K562 (cell line): ENCODE data around the gene LRP1-AS. TPM values are rescaled to one million over a fixed set of nuclear protein-coding genes. Genes with fewer than 3 reads are reported as not detected.

Source experiments
- ATAC-seq: fragments of 200-7000 bp; cut with Tn5 transposase; 3 replicates; pipeline ENCODE4 v1.9.1; 2020; ENCODE audit warnings: moderate library complexity
- BruUV-seq: library from RNA; stranded (reverse); fragments of 400-500 nt; replicated peaks from 2 replicates; lab custom pipeline; 2021; lab: Mats Ljungman, UMichigan
- CTCF ChIA-PET: fragments of 300-600 bp; formaldehyde crosslinking; extraction: SDS; loops from one replicate; lab custom pipeline; 2021; ENCODE audit warnings: low intra/inter-chr PET ratio; lab: Yijun Ruan, JAX
- POLR2A ChIA-PET: fragments of 300-600, 350-650 bp; sonication (Branson Sonifier 250); formaldehyde crosslinking; extraction: SDS; loops from one replicate; lab custom pipeline; 2021; ENCODE audit warnings: antibody characterized with exemption, inconsistent platforms; lab: Yijun Ruan, JAX
- DNase-seq, 4 experiments: peaks; one replicate each; pipeline versions ENCODE4 v3.0.0 to v3.0.0-alpha.2; 2011 to 2018; ENCODE audit warnings: low spot score in 3 of 4, mixed read lengths in 3 of 4; ENCODE audit errors: extremely low read depth in 1 of 4
- FAIRE-seq: peaks from 2 replicates; lab custom pipeline; 2011; peaks lifted over from hg19 to GRCh38; lab: Jason Lieb, UNC
- H2AFZ ChIP-seq: 2 replicates; pipeline ENCODE4 v1.6.0; 2011; ENCODE audit warnings: low read depth, low read length, control low read depth, inconsistent platforms
- H3K27ac ChIP-seq: fragments of 200-600 bp; 3 replicates; pipeline ENCODE4 v1.8.0; 2011; ENCODE audit warnings: low read depth, mild to moderate bottlenecking, control low read depth, inconsistent platforms, low read length, moderate library complexity, mixed read lengths; ENCODE audit errors: extremely low read depth
- H3K27me3 ChIP-seq, 2 experiments: fragments of 300-600 bp in 1 of 2; 2 replicates in 1 of 2; 3 replicates in 1 of 2; pipeline versions ENCODE4 v1.6.0 to v1.8.0; 2011; ENCODE audit warnings: inconsistent platforms in 2 of 2, low read length in 2 of 2, mild to moderate bottlenecking in 1 of 2, mixed read lengths in 1 of 2, moderate library complexity in 1 of 2; ENCODE audit not compliant: control insufficient read depth in 2 of 2, insufficient read depth in 2 of 2
- H3K36me3 ChIP-seq: fragments of 300-600 bp; 3 replicates; pipeline ENCODE4 v1.8.0; 2011; ENCODE audit warnings: mild to moderate bottlenecking, low read length, inconsistent platforms; ENCODE audit not compliant: control insufficient read depth, insufficient read depth
- H3K4me1 ChIP-seq, 2 experiments: fragments of 200-600 bp in 1 of 2; replicated peaks in 1 of 2; 2 replicates in 1 of 2; 3 replicates in 1 of 2; pipeline versions ENCODE4 v1.5.1 to v1.8.0; 2011; ENCODE audit warnings: inconsistent platforms in 2 of 2, low read length in 2 of 2, mild to moderate bottlenecking in 1 of 2, mixed read lengths in 1 of 2, moderate library complexity in 1 of 2; ENCODE audit not compliant: control insufficient read depth in 2 of 2, insufficient read depth in 2 of 2
- H3K4me2 ChIP-seq: 2 replicates; pipeline ENCODE4 v1.6.1; 2011; ENCODE audit warnings: low read length, control low read depth, inconsistent platforms, mixed read lengths; ENCODE audit not compliant: insufficient read depth
- H3K4me3 ChIP-seq: fragments of 200-600 bp; sonication (generic), shearing (Covaris generic); 2 replicates; pipeline ENCODE4 v1.5.1; 2016; ENCODE audit warnings: control low read depth, inconsistent platforms
- H3K79me2 ChIP-seq: fragments of 200-600 bp; 3 replicates; pipeline ENCODE4 v1.8.0; 2011; ENCODE audit warnings: low read length, inconsistent platforms; ENCODE audit not compliant: control insufficient read depth, insufficient read depth
- H3K9ac ChIP-seq, 2 experiments: 2 replicates each; pipeline versions ENCODE4 v1.6.0 to v1.6.1; 2011; ENCODE audit warnings: low read depth in 2 of 2, low read length in 2 of 2, control low read depth in 1 of 2, inconsistent platforms in 1 of 2, mild to moderate bottlenecking in 1 of 2, mixed read lengths in 1 of 2; ENCODE audit not compliant: insufficient read depth in 1 of 2
- H3K9me1 ChIP-seq: one replicate; pipeline ENCODE4 v1.6.0; 2011; ENCODE audit warnings: inconsistent platforms, mild to moderate bottlenecking, low read length, moderate library complexity; ENCODE audit not compliant: control insufficient read depth, insufficient read depth
- H3K9me3 ChIP-seq: replicated peaks from 2 replicates; pipeline ENCODE4 v1.5.1; 2011; ENCODE audit warnings: low read depth, low read length, inconsistent platforms; ENCODE audit not compliant: control insufficient read depth, insufficient read depth
- H4K20me1 ChIP-seq: replicated peaks from 2 replicates; pipeline ENCODE4 v1.6.1; 2011; ENCODE audit warnings: low read length, inconsistent platforms, mixed read lengths; ENCODE audit not compliant: control insufficient read depth, insufficient read depth
- CREB3 ChIP-seq: fragments of 450-650 bp; conservative IDR thresholded peaks from 2 replicates; pipeline ENCODE4 v1.6.1; 2016; ENCODE audit warnings: missing genetic modification characterization, low read depth, mild to moderate bottlenecking, missing compliant biosample characterization, moderate library complexity
- ESRRA ChIP-seq: fragments of 450-650 bp; IDR thresholded peaks from 2 replicates; pipeline ENCODE4 v1.6.1; 2014; ENCODE audit warnings: low read depth, mild to moderate bottlenecking, moderate library complexity, borderline replicate concordance
- FOXM1 ChIP-seq, 2 experiments: fragments of 450-650 bp in 1 of 2; sonication (generic) in 1 of 2; formaldehyde crosslinking in 1 of 2; IDR thresholded peaks; 2 replicates each; pipeline versions ENCODE4 v1.6.1 to v1.9.0; 2017 to 2022; ENCODE audit warnings: low read depth in 2 of 2, mild to moderate bottlenecking in 2 of 2, missing genetic modification reagents in 1 of 2, moderate library complexity in 1 of 2
- JUN ChIP-seq, 2 experiments: sonication (generic) in 1 of 2; formaldehyde crosslinking in 1 of 2; IDR thresholded peaks; 2 replicates each; pipeline versions ENCODE4 v1.6.1 to v1.8.0; 2012 to 2022; ENCODE audit warnings: borderline replicate concordance in 2 of 2, mild to moderate bottlenecking in 2 of 2, improper control_type of control experiment in 1 of 2, low read depth in 1 of 2, low read length in 1 of 2, missing genetic modification reagents in 1 of 2
- MXI1 ChIP-seq: IDR thresholded peaks from 2 replicates; pipeline ENCODE4 v1.6.1; 2011; ENCODE audit warnings: low read depth, mild to moderate bottlenecking, improper control_type of control experiment, low read length
- SIX5 ChIP-seq, 2 experiments: IDR thresholded peaks; 2 replicates each; pipeline ENCODE4 v1.6.1; 2011; ENCODE audit warnings: low read length in 2 of 2, borderline replicate concordance in 1 of 2, low read depth in 1 of 2, mild to moderate bottlenecking in 1 of 2, moderate library complexity in 1 of 2; ENCODE audit not compliant: insufficient read depth in 1 of 2
- TCF15 ChIP-seq: fragments of 250-450 bp; sonication (Bioruptor Pico); IDR thresholded peaks from 2 replicates; pipeline ENCODE4 v1.8.0; 2022; ENCODE audit warnings: moderate library complexity, mild to moderate bottlenecking, inconsistent platforms
- ZNF133 ChIP-seq: fragments of 250-450 bp; sonication (Bioruptor Pico); IDR thresholded peaks from 2 replicates; pipeline ENCODE4 v1.4.0; 2020; ENCODE audit warnings: mild to moderate bottlenecking
- ZSCAN32 ChIP-seq: fragments of 450-650 bp; formaldehyde crosslinking; IDR thresholded peaks from 2 replicates; pipeline ENCODE4 v1.4.0; 2020; ENCODE audit warnings: mild to moderate bottlenecking, moderate library complexity
- WGBS: fragments of 100-300 bp; shearing (Covaris generic); methylation state at CpG from one replicate; pipeline ENCODE4 v1.1.6; 2016; ENCODE audit warnings: low coverage, mixed read lengths; ENCODE audit not compliant: insufficient coverage; ENCODE audit errors: missing lambda C conversion rate; 5-methylcytosine and 5-hydroxymethylcytosine counted together
- in situ Hi-C: fragments of 300-500 bp; cut with MboI; formaldehyde crosslinking; loops from 4 replicates; pipeline ENCODE4 v1.15.0; 2018; ENCODE audit warnings: inconsistent platforms, mixed read lengths
- intact Hi-C: fragments of 100-400 bp; cut with micrococcal nuclease; formaldehyde crosslinking; loops from 2 replicates; pipeline ENCODE4 v1.14.2; 2022
- polyA plus RNA-seq, 8 experiments: library from polyadenylated mRNA; depleted of rRNA in 4 of 8; stranded (reverse) in 5 of 8; unstranded in 3 of 8; fragments of >200 nt; fragmentation: Nextera tagmentation in 2 of 8; fragmentation: Illumina TruSeq in 1 of 8; extraction: Ambion mirVana in 2 of 8; extraction: Trizol in 1 of 8; gene quantifications; 2 replicates each; pipeline versions ENCODE4 v1.2.1 to v1.2.3, GENCODE V29; 2011 to 2014; ENCODE audit warnings: inconsistent platforms in 1 of 8, missing spikeins in 1 of 8
- total RNA-seq, 7 experiments: library from RNA; depleted of rRNA in 6 of 7; stranded (reverse); fragments of >200 nt in 6 of 7; fragmentation: Illumina TruSeq in 2 of 7; extraction: Trizol in 2 of 7; gene quantifications; 2 replicates each; pipeline versions ENCODE4 v1.2.1 to v1.2.3, GENCODE V29; 2011 to 2021; ENCODE audit warnings: low replicate concordance in 1 of 7
- TF ChIP-seq, protein P1 (sequence below): sonication (generic); formaldehyde crosslinking; IDR thresholded peaks from 2 replicates; pipeline ENCODE4 v1.8.1; 2023; ENCODE audit warnings: mild to moderate bottlenecking, missing genetic modification reagents
- TF ChIP-seq, protein P2 (sequence below), 3 experiments: IDR thresholded peaks in 2 of 3; conservative IDR thresholded peaks in 1 of 3; 2 replicates each; pipeline ENCODE4 v1.5.1; 2011 to 2012; ENCODE audit warnings: low read length in 3 of 3, mild to moderate bottlenecking in 3 of 3, control low read depth in 2 of 3, improper control_type of control experiment in 1 of 3, inconsistent platforms in 1 of 3, low read depth in 1 of 3, mixed read lengths in 1 of 3, moderate library complexity in 1 of 3; ENCODE audit not compliant: insufficient read depth in 2 of 3

The LRP1-AS gene
- total and polyA plus RNA-seq, 9 of the 15 experiments (the other 6 are each of a cell fraction or from before 2014, with no cell fraction given), result not detected

GRCh38 chr12:57112492-57113294 lies 34.7 kb downstream of the LRP1-AS start:
- Histone ChIP-seq H3K79me2 (peaks cover 12% of the 10 kb centered on the region; the same call in 2 of the 3 replicates), H2AFZ (peak overlapping the region; percentile 93), H3K9ac (peak overlapping the region; percentile 81 to 92; a peak in 3 of 4 replicates), H3K27ac (peak overlapping the region; percentile 91), H3K4me3 (peak overlapping the region; percentile 48), H3K36me3 (no peaks in the 10 kb centered on the region), H3K4me1 (peaks cover 33% of the 10 kb centered on the region in 2 experiments; a peak in 4 of 5 replicates), H3K4me2 (peak overlapping the region; percentile 97), H3K9me3 (no peaks in the 10 kb centered on the region), H3K9me1 (no peaks in the 10 kb centered on the region), H4K20me1 (no peaks in the 10 kb centered on the region; the same call in 1 of the 2 replicates), H3K27me3 (no peaks in the 10 kb centered on the region)
- ChIA-PET CTCF (interaction anchor here (1.0 to 3.4 kb wide), 6 partner anchors 25 to 125 kb away, joined by 3 to 73 read pairs (median 4); partner anchors contain the start of gene NEMP1), POLR2A (interaction anchor here (0.6 to 2.5 kb wide), 17 partner anchors 9 to 467 kb away, joined by 3 to 32 read pairs (median 4); partner anchors contain the start of gene NEMP1)
- ATAC-seq (no peak; the same call in 2 of the 3 replicates), DNase-seq (no peak), FAIRE-seq (no peak)
- intact Hi-C loops, result loop anchor here (1.0 to 5.0 kb wide), 4 partner anchors 43 to 270 kb away; no protein-coding TSS in a partner anchor
- no TSS peak for BruUV-seq
- WGBS, result 43% methylated on average over 9 of the region's 9 CpGs
- in situ Hi-C loops, result loop anchor here (5.0 kb wide), 2 partner anchors 45 to 105 kb away; partner anchors contain the start of gene ZBTB39
- TF ChIP-seq SIX5 (IDR thresholded peaks at IDR 0.05; ENCODE audit: borderline replicate concordance in 1 of 2, insufficient read depth in 1 of 2, low read depth in 1 of 2, low read length in 2 of 2) (no peak), FOXM1 (IDR thresholded peaks at IDR 0.05; ENCODE audit: low read depth) (no peak), FOXM1 (CRISPR knock-in tag; IDR thresholded peaks at IDR 0.05; ENCODE audit: low read depth) (no peak), ESRRA (no peak), TCF15 (CRISPR knock-in tag) (peak; percentile 13; the same call in 1 of the 2 replicates), MXI1 (0 out of 2 replicates have a peak, but pooled peaks have one; percentile 42), ZSCAN32 (CRISPR knock-in tag) (0 out of 2 replicates have a peak, but pooled peaks have one; percentile 29), JUN (IDR thresholded peaks at IDR 0.05; ENCODE audit: borderline replicate concordance, low read depth, low read length) (no peak), JUN (CRISPR knock-in tag; IDR thresholded peaks at IDR 0.05; ENCODE audit: borderline replicate concordance) (0 out of 2 replicates have a peak, but pooled peaks have one; percentile 7), ZNF133 (CRISPR knock-in tag) (0 out of 2 replicates have a peak, but pooled peaks have one; percentile 12), CREB3 (tag) (no peak)
- TF ChIP-seq, protein P1, sequence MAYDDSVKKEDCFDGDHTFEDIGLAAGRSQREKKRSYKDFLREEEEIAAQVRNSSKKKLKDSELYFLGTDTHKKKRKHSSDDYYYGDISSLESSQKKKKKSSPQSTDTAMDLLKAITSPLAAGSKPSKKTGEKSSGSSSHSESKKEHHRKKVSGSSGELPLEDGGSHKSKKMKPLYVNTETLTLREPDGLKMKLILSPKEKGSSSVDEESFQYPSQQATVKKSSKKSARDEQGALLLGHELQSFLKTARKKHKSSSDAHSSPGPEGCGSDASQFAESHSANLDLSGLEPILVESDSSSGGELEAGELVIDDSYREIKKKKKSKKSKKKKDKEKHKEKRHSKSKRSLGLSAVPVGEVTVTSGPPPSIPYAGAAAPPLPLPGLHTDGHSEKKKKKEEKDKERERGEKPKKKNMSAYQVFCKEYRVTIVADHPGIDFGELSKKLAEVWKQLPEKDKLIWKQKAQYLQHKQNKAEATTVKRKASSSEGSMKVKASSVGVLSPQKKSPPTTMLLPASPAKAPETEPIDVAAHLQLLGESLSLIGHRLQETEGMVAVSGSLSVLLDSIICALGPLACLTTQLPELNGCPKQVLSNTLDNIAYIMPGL (CRISPR knock-in tag), result 0 out of 2 replicates have a peak, but pooled peaks have one; percentile 5
- TF ChIP-seq, protein P2, sequence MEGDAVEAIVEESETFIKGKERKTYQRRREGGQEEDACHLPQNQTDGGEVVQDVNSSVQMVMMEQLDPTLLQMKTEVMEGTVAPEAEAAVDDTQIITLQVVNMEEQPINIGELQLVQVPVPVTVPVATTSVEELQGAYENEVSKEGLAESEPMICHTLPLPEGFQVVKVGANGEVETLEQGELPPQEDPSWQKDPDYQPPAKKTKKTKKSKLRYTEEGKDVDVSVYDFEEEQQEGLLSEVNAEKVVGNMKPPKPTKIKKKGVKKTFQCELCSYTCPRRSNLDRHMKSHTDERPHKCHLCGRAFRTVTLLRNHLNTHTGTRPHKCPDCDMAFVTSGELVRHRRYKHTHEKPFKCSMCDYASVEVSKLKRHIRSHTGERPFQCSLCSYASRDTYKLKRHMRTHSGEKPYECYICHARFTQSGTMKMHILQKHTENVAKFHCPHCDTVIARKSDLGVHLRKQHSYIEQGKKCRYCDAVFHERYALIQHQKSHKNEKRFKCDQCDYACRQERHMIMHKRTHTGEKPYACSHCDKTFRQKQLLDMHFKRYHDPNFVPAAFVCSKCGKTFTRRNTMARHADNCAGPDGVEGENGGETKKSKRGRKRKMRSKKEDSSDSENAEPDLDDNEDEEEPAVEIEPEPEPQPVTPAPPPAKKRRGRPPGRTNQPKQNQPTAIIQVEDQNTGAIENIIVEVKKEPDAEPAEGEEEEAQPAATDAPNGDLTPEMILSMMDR (IDR thresholded peaks at IDR 0.05 in 2 of 3, conservative IDR thresholded peaks at IDR 0.05 in 1 of 3; ENCODE audit: insufficient read depth in 2 of 3, low read depth in 1 of 3, low read length in 3 of 3), result peak in 2 of 3 experiments; percentile 89 to 93; a peak in 5 of 6 replicates
